Parathyroid adenoma (tissue), 2 donors: ENCODE results near the gene C16orf95.

Experiments used
- H2AFZ ChIP-seq: fragments of 300-600 bp; sonication (generic); one replicate; pipeline ENCODE4 v1.7.0; 2017; ENCODE audit warnings: antibody characterized with exemption, mild to moderate bottlenecking
- H3K27ac ChIP-seq: fragments of 300-600 bp; sonication (generic); one replicate; pipeline ENCODE4 v1.7.0; 2017
- H3K27me3 ChIP-seq: fragments of 300-600 bp; sonication (generic); one replicate; pipeline ENCODE4 v1.7.0; 2017; ENCODE audit warnings: low read length; ENCODE audit not compliant: control insufficient read depth, insufficient read depth
- H3K36me3 ChIP-seq: fragments of 300-600 bp; sonication (generic); one replicate; pipeline ENCODE4 v1.7.0; 2017; ENCODE audit warnings: low read length; ENCODE audit not compliant: control insufficient read depth, insufficient read depth
- H3K4me1 ChIP-seq: fragments of 300-600 bp; sonication (generic); one replicate; pipeline ENCODE4 v1.7.0; 2017; ENCODE audit warnings: control low read depth
- H3K4me2 ChIP-seq: fragments of 300-600 bp; sonication (generic); one replicate; pipeline ENCODE4 v1.7.0; 2017; ENCODE audit warnings: low read length
- H3K4me3 ChIP-seq: fragments of 300-600 bp; sonication (generic); one replicate; pipeline ENCODE4 v1.7.0; 2017; ENCODE audit warnings: low read depth, low read length
- H3K79me2 ChIP-seq: fragments of 300-600 bp; sonication (generic); one replicate; pipeline ENCODE4 v1.7.0; 2017; ENCODE audit warnings: control low read depth
- H3K9ac ChIP-seq: fragments of 300-600 bp; sonication (generic); one replicate; pipeline ENCODE4 v1.7.0; 2017; ENCODE audit warnings: mild to moderate bottlenecking
- H3K9me3 ChIP-seq: fragments of 300-600 bp; sonication (generic); one replicate; pipeline ENCODE4 v1.7.0; 2017; ENCODE audit warnings: low read length; ENCODE audit not compliant: control insufficient read depth
- TF ChIP-seq, protein P1 (sequence below): fragments of 300-600 bp; sonication (generic); IDR thresholded peaks from one replicate; pipeline ENCODE4 v1.7.0; 2017; ENCODE audit warnings: antibody characterized with exemption, mild to moderate bottlenecking
- donor health status: primary hyperparathyroidism.

C16orf95 gene

GRCh38 chr16:87358696-87359095 is 41.5 kb upstream of the C16orf95 start:
- Histone ChIP-seq H3K9me3 (no peaks in the 10 kb centered on the region), H3K27me3 (no peaks in the 10 kb centered on the region), H3K4me2 (no peak overlapping the region), H3K9ac (no peak overlapping the region), H3K36me3 (no peaks in the 10 kb centered on the region), H3K4me1 (peaks cover 7% of the 10 kb centered on the region), H2AFZ (no peak overlapping the region), H3K4me3 (no peak overlapping the region), H3K27ac (no peak overlapping the region), H3K79me2 (peaks cover 63% of the 10 kb centered on the region)
- TF ChIP-seq, protein P1, sequence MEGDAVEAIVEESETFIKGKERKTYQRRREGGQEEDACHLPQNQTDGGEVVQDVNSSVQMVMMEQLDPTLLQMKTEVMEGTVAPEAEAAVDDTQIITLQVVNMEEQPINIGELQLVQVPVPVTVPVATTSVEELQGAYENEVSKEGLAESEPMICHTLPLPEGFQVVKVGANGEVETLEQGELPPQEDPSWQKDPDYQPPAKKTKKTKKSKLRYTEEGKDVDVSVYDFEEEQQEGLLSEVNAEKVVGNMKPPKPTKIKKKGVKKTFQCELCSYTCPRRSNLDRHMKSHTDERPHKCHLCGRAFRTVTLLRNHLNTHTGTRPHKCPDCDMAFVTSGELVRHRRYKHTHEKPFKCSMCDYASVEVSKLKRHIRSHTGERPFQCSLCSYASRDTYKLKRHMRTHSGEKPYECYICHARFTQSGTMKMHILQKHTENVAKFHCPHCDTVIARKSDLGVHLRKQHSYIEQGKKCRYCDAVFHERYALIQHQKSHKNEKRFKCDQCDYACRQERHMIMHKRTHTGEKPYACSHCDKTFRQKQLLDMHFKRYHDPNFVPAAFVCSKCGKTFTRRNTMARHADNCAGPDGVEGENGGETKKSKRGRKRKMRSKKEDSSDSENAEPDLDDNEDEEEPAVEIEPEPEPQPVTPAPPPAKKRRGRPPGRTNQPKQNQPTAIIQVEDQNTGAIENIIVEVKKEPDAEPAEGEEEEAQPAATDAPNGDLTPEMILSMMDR: no peak

GRCh38 chr16:87358250-87358649 is 41.1 kb upstream of the C16orf95 start:
- peaks cover 67% of the 10 kb centered on the region for H3K79me2 ChIP-seq
- peaks cover 5% of the 10 kb centered on the region for H3K4me1 ChIP-seq
- TF ChIP-seq, protein P1: no peak
- H3K4me2 ChIP-seq: no peak overlapping the region
- H3K27me3 ChIP-seq: no peaks in the 10 kb centered on the region
- no peaks in the 10 kb centered on the region for H3K36me3 ChIP-seq
- no peak overlapping the region for H3K4me3 ChIP-seq
- H2AFZ ChIP-seq: no peak overlapping the region
- H3K9me3 ChIP-seq: no peaks in the 10 kb centered on the region
- no peak overlapping the region for H3K9ac ChIP-seq
- H3K27ac ChIP-seq: no peak overlapping the region

- TF ChIP-seq, protein P1: no peak
- no peaks in the 10 kb centered on the region for H3K4me1 ChIP-seq
- H3K79me2 ChIP-seq: peaks cover 73% of the 10 kb centered on the region
- no peak overlapping the region for H3K4me3 ChIP-seq
- H3K9ac ChIP-seq: no peak overlapping the region
- no peaks in the 10 kb centered on the region for H3K36me3 ChIP-seq
- no peak overlapping the region for H2AFZ ChIP-seq
- H3K27me3 ChIP-seq: no peaks in the 10 kb centered on the region
- no peaks in the 10 kb centered on the region for H3K9me3 ChIP-seq
- H3K27ac ChIP-seq: no peak overlapping the region
- H3K4me2 ChIP-seq: no peak overlapping the region
Observed at GRCh38 chr16:87356491-87356853, 39.3 kb upstream of the C16orf95 start.

DNA sequence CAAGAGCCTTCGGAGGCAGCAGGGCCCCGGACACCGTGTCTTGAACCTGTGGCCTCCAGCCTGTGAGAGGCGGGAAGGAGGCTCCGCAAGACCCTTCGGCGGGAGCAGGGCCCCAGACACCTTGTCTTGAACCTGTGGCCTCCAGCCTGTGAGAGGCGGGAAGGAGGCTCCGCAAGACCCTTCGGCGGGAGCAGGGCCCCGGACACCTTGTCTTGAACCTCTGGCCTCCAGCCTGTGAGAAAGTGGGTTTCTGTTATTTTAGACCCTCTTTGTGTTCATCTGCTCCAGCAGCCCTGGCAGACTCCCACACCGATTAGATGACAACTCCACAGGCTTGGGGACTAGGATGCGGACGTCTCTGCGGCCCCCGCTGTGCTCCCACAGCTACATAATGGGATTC is 36.4 kb upstream of the C16orf95 start:
- Histone ChIP-seq H3K27ac (no peak overlapping the region), H3K4me1 (no peaks in the 10 kb centered on the region), H3K27me3 (no peaks in the 10 kb centered on the region), H3K9me3 (no peaks in the 10 kb centered on the region), H3K4me3 (no peak overlapping the region), H3K4me2 (no peak overlapping the region), H3K36me3 (no peaks in the 10 kb centered on the region), H2AFZ (no peak overlapping the region), H3K79me2 (peaks cover 61% of the 10 kb centered on the region), H3K9ac (no peak overlapping the region)
- TF ChIP-seq, protein P1: no peak

DNA sequence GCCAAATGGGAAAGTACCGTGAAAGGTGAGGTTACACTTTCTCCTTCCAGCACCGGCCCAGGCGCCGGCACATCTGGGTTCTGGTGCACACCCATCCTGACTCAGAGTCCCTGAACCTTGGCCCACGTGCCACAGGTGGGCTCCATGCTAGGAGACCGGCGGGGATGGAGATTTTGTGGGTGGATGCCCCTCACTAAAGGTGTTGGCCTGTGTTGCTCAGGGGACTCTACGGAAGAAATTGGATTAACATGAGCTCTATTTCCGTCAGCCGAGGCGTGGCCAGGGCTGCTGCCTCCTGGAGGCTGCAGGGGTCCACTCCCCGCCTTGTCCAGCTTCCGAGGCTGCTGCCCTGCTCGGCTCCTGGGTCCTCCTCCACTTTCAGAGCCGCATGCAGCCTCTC is 35.6 kb upstream of the C16orf95 start:
- H3K36me3 ChIP-seq: no peaks in the 10 kb centered on the region
- H3K9me3 ChIP-seq: no peaks in the 10 kb centered on the region
- no peak overlapping the region for H3K4me3 ChIP-seq
- H3K4me2 ChIP-seq: no peak overlapping the region
- TF ChIP-seq, protein P1: no peak
- H3K27me3 ChIP-seq: no peaks in the 10 kb centered on the region
- peaks cover 60% of the 10 kb centered on the region for H3K79me2 ChIP-seq
- no peak overlapping the region for H3K9ac ChIP-seq
- no peak overlapping the region for H2AFZ ChIP-seq
- H3K27ac ChIP-seq: no peak overlapping the region
- no peaks in the 10 kb centered on the region for H3K4me1 ChIP-seq
